HepG2 (cell line): ENCODE data around the gene SMARCB1.
"Not testable (repeated sequence)": the region's sequence is repeated elsewhere in the genome, so short reads cannot be mapped to it uniquely, and the experiment has no call there.

Source experiments
- BRCA1 ChIP-seq: sonication (generic); formaldehyde crosslinking; IDR thresholded peaks from 2 replicates; pipeline ENCODE4 v1.4.0; 2020; ENCODE audit warnings: missing genetic modification reagents
- CTCF ChIP-seq: sonication (generic); formaldehyde crosslinking; IDR thresholded peaks from 2 replicates; pipeline ENCODE4 v1.5.0; 2020; ENCODE audit warnings: mild to moderate bottlenecking, missing genetic modification reagents, moderate library complexity
- HNF4G ChIP-seq, 2 experiments: sonication (generic) in 1 of 2; formaldehyde crosslinking in 1 of 2; IDR thresholded peaks; 2 replicates each; pipeline versions ENCODE4 v1.4.0 to v1.6.1; 2011 to 2020; ENCODE audit warnings: borderline replicate concordance in 2 of 2, low read depth in 2 of 2, mild to moderate bottlenecking in 2 of 2, low read length in 1 of 2, missing genetic modification reagents in 1 of 2, moderate library complexity in 1 of 2
- KDM5B ChIP-seq: sonication (generic); formaldehyde crosslinking; IDR thresholded peaks from 2 replicates; pipeline ENCODE4 v1.4.0; 2020; ENCODE audit warnings: missing genetic modification reagents, mild to moderate bottlenecking, borderline replicate concordance
- PRPF4 ChIP-seq: fragments of 200-400 bp; formaldehyde crosslinking; IDR thresholded peaks from 2 replicates; pipeline ENCODE4 v1.6.1; 2016; ENCODE audit warnings: low read length, low read depth; ENCODE audit not compliant: poor library complexity, severe bottlenecking
- SMC3 ChIP-seq: IDR thresholded peaks from 2 replicates; pipeline ENCODE4 v1.6.1; 2011; ENCODE audit warnings: low read length, improper control_type of control experiment
- SRF ChIP-seq: IDR thresholded peaks from 2 replicates; pipeline ENCODE4 v1.6.1; 2011; ENCODE audit warnings: mild to moderate bottlenecking, low read depth, low read length, moderate library complexity
- TP53 ChIP-seq: sonication (generic); formaldehyde crosslinking; conservative IDR thresholded peaks from 2 replicates; pipeline ENCODE4 v1.4.0; 2020; ENCODE audit warnings: missing genetic modification reagents
- ZFP41 ChIP-seq: sonication (generic); formaldehyde crosslinking; IDR thresholded peaks from 2 replicates; pipeline ENCODE4 v1.4.0; 2020; ENCODE audit warnings: mild to moderate bottlenecking, missing genetic modification reagents, borderline replicate concordance
- ZFY ChIP-seq: sonication (generic); formaldehyde crosslinking; IDR thresholded peaks from 2 replicates; pipeline ENCODE4 v1.4.0; 2020; ENCODE audit warnings: missing genetic modification reagents
- ZIK1 ChIP-seq: sonication (generic); formaldehyde crosslinking; IDR thresholded peaks from 2 replicates; pipeline ENCODE4 v1.5.0; 2020; ENCODE audit warnings: mild to moderate bottlenecking, low read depth, missing genetic modification reagents, borderline replicate concordance
- ZMAT3 ChIP-seq: sonication (generic); formaldehyde crosslinking; conservative IDR thresholded peaks from 2 replicates; pipeline ENCODE4 v1.7.0; 2021; ENCODE audit warnings: missing genetic modification reagents

DNA sequence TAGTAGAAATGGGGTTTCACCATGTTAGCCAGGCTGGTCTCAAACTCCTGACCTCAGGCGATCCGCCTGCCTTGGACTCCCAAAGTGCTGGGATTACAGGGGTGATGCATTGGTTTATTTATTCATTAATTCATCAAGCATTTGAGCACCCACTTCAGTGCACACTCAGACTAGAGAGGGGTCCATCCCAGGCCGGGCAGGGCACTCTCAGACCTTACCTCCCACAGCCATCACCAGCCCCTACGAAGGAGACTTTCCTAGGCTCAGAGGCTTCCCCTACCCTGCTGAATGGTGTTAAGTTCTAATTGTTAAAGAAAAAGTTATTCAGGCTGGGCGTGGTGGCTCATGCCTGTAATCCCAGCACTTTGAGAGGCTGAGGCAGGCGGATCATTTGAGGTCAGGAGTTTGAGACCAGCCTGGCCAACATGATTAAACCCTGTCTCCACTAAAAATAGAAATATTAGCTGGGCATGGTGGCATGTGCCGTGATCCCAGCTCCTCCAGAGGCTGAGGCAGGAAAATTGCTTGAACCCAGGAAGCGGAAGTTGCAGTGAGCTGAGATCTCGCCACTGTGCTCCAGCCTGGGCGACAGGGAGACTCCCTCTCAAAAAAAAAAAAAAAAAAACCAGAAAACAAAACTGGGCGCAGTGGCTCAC, 77.9 kb downstream of the SMARCB1 start:
- not testable (repeated sequence) for TF ChIP-seq BRCA1; HNF4G (IDR thresholded peaks at IDR 0.05; ENCODE audit: borderline replicate concordance, low read depth, low read length); HNF4G (CRISPR knock-in tag; IDR thresholded peaks at IDR 0.05; ENCODE audit: borderline replicate concordance, low read depth); ZIK1 (CRISPR knock-in tag); ZMAT3 (CRISPR knock-in tag); SRF; CTCF (CRISPR knock-in tag); ZFY; PRPF4; KDM5B (CRISPR knock-in tag); SMC3; TP53; ZFP41 (CRISPR knock-in tag)
